K562 (cell line): Measurements from ENCODE around the gene THSD8. TPM values are rescaled to one million over a fixed set of nuclear protein-coding genes. Genes with fewer than 3 reads are reported as not detected.

ENCODE experiments used
- ADNP ChIP-seq: fragments of 200-800 bp; sonication (Bioruptor generic); IDR thresholded peaks from 2 replicates; pipeline ENCODE4 v1.6.1; 2016; ENCODE audit warnings: missing genetic modification characterization, missing compliant biosample characterization
- FOXA3 ChIP-seq, 2 experiments: fragments of 450-650 bp in 1 of 2; sonication (generic) in 1 of 2; formaldehyde crosslinking; IDR thresholded peaks in 1 of 2; conservative IDR thresholded peaks in 1 of 2; 2 replicates each; pipeline versions ENCODE4 v1.4.0 to v1.8.0; 2020 to 2022; ENCODE audit warnings: mild to moderate bottlenecking in 2 of 2, missing genetic modification reagents in 1 of 2
- HEY1 ChIP-seq: fragments of 250-450 bp; sonication (Bioruptor Pico); IDR thresholded peaks from 2 replicates; pipeline ENCODE4 v1.5.0; 2020; ENCODE audit warnings: mild to moderate bottlenecking, moderate library complexity, borderline replicate concordance
- HMG20B ChIP-seq: fragments of 250-450 bp; sonication (Bioruptor Pico); IDR thresholded peaks from 2 replicates; pipeline ENCODE4 v1.5.0; 2021; ENCODE audit warnings: mild to moderate bottlenecking
- IRF2 ChIP-seq: sonication (generic); formaldehyde crosslinking; IDR thresholded peaks from 2 replicates; pipeline ENCODE4 v1.8.1; 2022; ENCODE audit warnings: mild to moderate bottlenecking, missing genetic modification reagents
- LCOR ChIP-seq: sonication (generic); formaldehyde crosslinking; IDR thresholded peaks from 2 replicates; pipeline ENCODE4 v1.8.0; 2022; ENCODE audit warnings: mild to moderate bottlenecking, missing genetic modification reagents
- MAZ ChIP-seq, 2 experiments: fragments of 450-650 bp in 1 of 2; sonication (generic) in 1 of 2; formaldehyde crosslinking; IDR thresholded peaks in 1 of 2; conservative IDR thresholded peaks in 1 of 2; 2 replicates each; pipeline versions ENCODE4 v1.4.0 to v1.5.0; 2020; ENCODE audit warnings: mild to moderate bottlenecking in 1 of 2, missing genetic modification reagents in 1 of 2
- MYNN ChIP-seq, 2 experiments: sonication (generic); formaldehyde crosslinking in 1 of 2; IDR thresholded peaks; 2 replicates each; pipeline versions ENCODE4 v1.5.0 to v1.6.1; 2016 to 2020; ENCODE audit warnings: antibody characterized with exemption in 1 of 2, missing genetic modification reagents in 1 of 2
- NBN ChIP-seq: fragments of 450-650 bp; IDR thresholded peaks from 2 replicates; pipeline ENCODE4 v1.6.1; 2016; ENCODE audit warnings: low read depth, mild to moderate bottlenecking
- PRPF4 ChIP-seq: fragments of 200-400 bp; formaldehyde crosslinking; IDR thresholded peaks from one replicate; pipeline ENCODE4 v1.6.1; 2017; ENCODE audit warnings: low read length, low read depth, mild to moderate bottlenecking; ENCODE audit not compliant: insufficient read depth, poor library complexity, severe bottlenecking
- SMARCC2 ChIP-seq: fragments of 450-650 bp; IDR thresholded peaks from 2 replicates; pipeline ENCODE4 v1.6.1; 2017; ENCODE audit warnings: antibody characterized with exemption, moderate library complexity, mild to moderate bottlenecking, low read depth
- SNAPC5 ChIP-seq: fragments of 250-450 bp; sonication (Bioruptor Pico); IDR thresholded peaks from 2 replicates; pipeline ENCODE4 v1.8.0; 2021; ENCODE audit warnings: moderate library complexity, mild to moderate bottlenecking, inconsistent platforms
- ZBTB9 ChIP-seq: fragments of 450-650 bp; formaldehyde crosslinking; IDR thresholded peaks from 2 replicates; pipeline ENCODE4 v1.4.0; 2020; ENCODE audit warnings: mild to moderate bottlenecking, moderate library complexity
- ZKSCAN1 ChIP-seq: fragments of 150-350 bp; IDR thresholded peaks from 2 replicates; pipeline ENCODE4 v1.6.1; 2016; ENCODE audit warnings: low read depth, low read length
- ZNF12 ChIP-seq: sonication (generic); formaldehyde crosslinking; IDR thresholded peaks from 2 replicates; pipeline ENCODE4 v1.4.0; 2020; ENCODE audit warnings: mild to moderate bottlenecking, missing genetic modification reagents
- ZNF764 ChIP-seq: fragments of 250-450 bp; sonication (Bioruptor Pico); IDR thresholded peaks from 2 replicates; pipeline ENCODE4 v1.4.0; 2020; ENCODE audit warnings: low read depth, mild to moderate bottlenecking, moderate library complexity
- ZNF79 ChIP-seq: fragments of 250-450 bp; sonication (Bioruptor Pico); IDR thresholded peaks from 2 replicates; pipeline ENCODE4 v1.4.0; 2020; ENCODE audit warnings: low read depth, mild to moderate bottlenecking, moderate library complexity
- polyA plus RNA-seq, 8 experiments: library from polyadenylated mRNA; depleted of rRNA in 4 of 8; stranded (reverse) in 5 of 8; unstranded in 3 of 8; fragments of >200 nt; fragmentation: Nextera tagmentation in 2 of 8; fragmentation: Illumina TruSeq in 1 of 8; extraction: Ambion mirVana in 2 of 8; extraction: Trizol in 1 of 8; gene quantifications; 2 replicates each; pipeline versions ENCODE4 v1.2.1 to v1.2.3, GENCODE V29; 2011 to 2014; ENCODE audit warnings: inconsistent platforms in 1 of 8, missing spikeins in 1 of 8
- total RNA-seq, 7 experiments: library from RNA; depleted of rRNA in 6 of 7; stranded (reverse); fragments of >200 nt in 6 of 7; fragmentation: Illumina TruSeq in 2 of 7; extraction: Trizol in 2 of 7; gene quantifications; 2 replicates each; pipeline versions ENCODE4 v1.2.1 to v1.2.3, GENCODE V29; 2011 to 2021; ENCODE audit warnings: low replicate concordance in 1 of 7
- TF ChIP-seq, protein P1 (sequence below): sonication (generic); formaldehyde crosslinking; IDR thresholded peaks from 2 replicates; pipeline ENCODE4 v1.9.0; 2022; ENCODE audit warnings: mild to moderate bottlenecking, missing genetic modification reagents
- TF ChIP-seq, protein P2 (sequence below): sonication (generic); formaldehyde crosslinking; IDR thresholded peaks from 2 replicates; pipeline ENCODE4 v1.8.0; 2022; ENCODE audit warnings: mild to moderate bottlenecking, low read depth, missing genetic modification reagents
- TF ChIP-seq, protein P3 (sequence below): fragments of 450-650 bp; conservative IDR thresholded peaks from 2 replicates; pipeline ENCODE4 v1.6.1; 2016; ENCODE audit warnings: missing genetic modification characterization, low read depth, mild to moderate bottlenecking, missing compliant biosample characterization, moderate library complexity
- TF ChIP-seq, protein P4 (sequence below): fragments of 250-450 bp; sonication (Bioruptor Pico); IDR thresholded peaks from 2 replicates; pipeline ENCODE4 v1.8.0; 2022; ENCODE audit warnings: inconsistent platforms, mild to moderate bottlenecking, moderate library complexity, borderline replicate concordance

The THSD8 gene
- total and polyA plus RNA-seq, 9 of the 15 experiments (the other 6 are each of a cell fraction or from before 2014, with no cell fraction given), result 8.4 to 42.4 (median 19.9) TPM; not detected in 2

- TF ChIP-seq ZNF12 (CRISPR knock-in tag), result no peak
- no peak for TF ChIP-seq SMARCC2
- TF ChIP-seq, protein P1, sequence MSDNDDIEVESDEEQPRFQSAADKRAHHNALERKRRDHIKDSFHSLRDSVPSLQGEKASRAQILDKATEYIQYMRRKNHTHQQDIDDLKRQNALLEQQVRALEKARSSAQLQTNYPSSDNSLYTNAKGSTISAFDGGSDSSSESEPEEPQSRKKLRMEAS (CRISPR knock-in tag), result peak; percentile 55
- TF ChIP-seq ZKSCAN1, result no peak
- no peak for TF ChIP-seq HMG20B (CRISPR knock-in tag)
- no peak for TF ChIP-seq PRPF4
- TF ChIP-seq LCOR (CRISPR knock-in tag), result 0 out of 2 replicates have a peak, but pooled peaks have one; percentile 50
- TF ChIP-seq, protein P2, sequence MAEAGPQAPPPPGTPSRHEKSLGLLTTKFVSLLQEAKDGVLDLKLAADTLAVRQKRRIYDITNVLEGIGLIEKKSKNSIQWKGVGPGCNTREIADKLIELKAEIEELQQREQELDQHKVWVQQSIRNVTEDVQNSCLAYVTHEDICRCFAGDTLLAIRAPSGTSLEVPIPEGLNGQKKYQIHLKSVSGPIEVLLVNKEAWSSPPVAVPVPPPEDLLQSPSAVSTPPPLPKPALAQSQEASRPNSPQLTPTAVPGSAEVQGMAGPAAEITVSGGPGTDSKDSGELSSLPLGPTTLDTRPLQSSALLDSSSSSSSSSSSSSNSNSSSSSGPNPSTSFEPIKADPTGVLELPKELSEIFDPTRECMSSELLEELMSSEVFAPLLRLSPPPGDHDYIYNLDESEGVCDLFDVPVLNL, result no peak; the same call in 1 of the 2 replicates
- TF ChIP-seq MAZ (CRISPR knock-in tag; conservative IDR thresholded peaks at IDR 0.05 in 1 of 2, IDR thresholded peaks at IDR 0.05 in 1 of 2), result peak; percentile 94 to 99
- peak; percentile 37; the same call in 1 of the 2 replicates for TF ChIP-seq MYNN (IDR thresholded peaks at IDR 0.05)
- no peak for TF ChIP-seq MYNN (CRISPR knock-in tag; IDR thresholded peaks at IDR 0.05)
- TF ChIP-seq ZNF79 (CRISPR knock-in tag), result no peak
- peak in 1 of 2 experiments; percentile 13; a peak in 1 of 4 replicates for TF ChIP-seq FOXA3 (CRISPR knock-in tag; conservative IDR thresholded peaks at IDR 0.05 in 1 of 2, IDR thresholded peaks at IDR 0.05 in 1 of 2)
- TF ChIP-seq, protein P3, sequence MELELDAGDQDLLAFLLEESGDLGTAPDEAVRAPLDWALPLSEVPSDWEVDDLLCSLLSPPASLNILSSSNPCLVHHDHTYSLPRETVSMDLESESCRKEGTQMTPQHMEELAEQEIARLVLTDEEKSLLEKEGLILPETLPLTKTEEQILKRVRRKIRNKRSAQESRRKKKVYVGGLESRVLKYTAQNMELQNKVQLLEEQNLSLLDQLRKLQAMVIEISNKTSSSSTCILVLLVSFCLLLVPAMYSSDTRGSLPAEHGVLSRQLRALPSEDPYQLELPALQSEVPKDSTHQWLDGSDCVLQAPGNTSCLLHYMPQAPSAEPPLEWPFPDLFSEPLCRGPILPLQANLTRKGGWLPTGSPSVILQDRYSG (tag), result no peak
- TF ChIP-seq ZNF764 (CRISPR knock-in tag), result no peak
- TF ChIP-seq HEY1 (CRISPR knock-in tag), result no peak
- 0 out of 2 replicates have a peak, but pooled peaks have one; percentile 19 for TF ChIP-seq NBN
- peak; percentile 88; the same call in 1 of the 2 replicates for TF ChIP-seq ZBTB9 (CRISPR knock-in tag)
- no peak for TF ChIP-seq SNAPC5 (CRISPR knock-in tag)
- TF ChIP-seq, protein P4, sequence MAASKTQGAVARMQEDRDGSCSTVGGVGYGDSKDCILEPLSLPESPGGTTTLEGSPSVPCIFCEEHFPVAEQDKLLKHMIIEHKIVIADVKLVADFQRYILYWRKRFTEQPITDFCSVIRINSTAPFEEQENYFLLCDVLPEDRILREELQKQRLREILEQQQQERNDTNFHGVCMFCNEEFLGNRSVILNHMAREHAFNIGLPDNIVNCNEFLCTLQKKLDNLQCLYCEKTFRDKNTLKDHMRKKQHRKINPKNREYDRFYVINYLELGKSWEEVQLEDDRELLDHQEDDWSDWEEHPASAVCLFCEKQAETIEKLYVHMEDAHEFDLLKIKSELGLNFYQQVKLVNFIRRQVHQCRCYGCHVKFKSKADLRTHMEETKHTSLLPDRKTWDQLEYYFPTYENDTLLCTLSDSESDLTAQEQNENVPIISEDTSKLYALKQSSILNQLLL, result no peak
- TF ChIP-seq ADNP (tag), result no peak
- TF ChIP-seq IRF2 (CRISPR knock-in tag), result no peak
Observed at GRCh38 chr19:12782424-12783290, 19.2 kb upstream of the THSD8 start (continued).
